ENCODE data around the gene GRK5.

The GRK5 gene

GRCh38 chr10:119371704-119372663 lies 164.6 kb downstream of the GRK5 start:
- TF ChIP-seq POLR2A (IDR thresholded peaks at IDR 0.05; ENCODE audit: low read length) (no peak), GATA1 (IDR thresholded peaks at IDR 0.05; ENCODE audit: low read depth, low read length) (no peak)
- DNase-seq = no peak

- DNase-seq = no peak
- TF ChIP-seq POLR2A (IDR thresholded peaks at IDR 0.05; ENCODE audit: low read length) = no peak
- no peak for TF ChIP-seq GATA1 (IDR thresholded peaks at IDR 0.05; ENCODE audit: low read depth, low read length)
These were observed 166.1 kb downstream of the GRK5 start for GRCh38 chr10:119373294-119374102.

GRCh38 chr10:119374236-119374635 lies 166.9 kb downstream of the GRK5 start:
- TF ChIP-seq POLR2A (IDR thresholded peaks at IDR 0.05; ENCODE audit: low read length) (no peak), GATA1 (IDR thresholded peaks at IDR 0.05; ENCODE audit: low read depth, low read length) (no peak)
- DNase-seq = no peak

- no peak for DNase-seq
- no peak for TF ChIP-seq GATA1 (IDR thresholded peaks at IDR 0.05; ENCODE audit: low read depth, low read length)
- no peak for TF ChIP-seq POLR2A (IDR thresholded peaks at IDR 0.05; ENCODE audit: low read length)
These were observed 168.4 kb downstream of the GRK5 start for GRCh38 chr10:119375574-119376272.

GRCh38 chr10:119377451-119377957 lies 170.1 kb downstream of the GRK5 start:
- TF ChIP-seq POLR2A (IDR thresholded peaks at IDR 0.05; ENCODE audit: low read length) (no peak), GATA1 (IDR thresholded peaks at IDR 0.05; ENCODE audit: low read depth, low read length) (no peak)
- no peak for DNase-seq

- TF ChIP-seq POLR2A (IDR thresholded peaks at IDR 0.05; ENCODE audit: low read length) = no peak
- no peak for TF ChIP-seq GATA1 (IDR thresholded peaks at IDR 0.05; ENCODE audit: low read depth, low read length)
- DNase-seq = no peak
These were observed 170.8 kb downstream of the GRK5 start for GRCh38 chr10:119377958-119378736.

GRCh38 chr10:119378737-119379067 lies 171.3 kb downstream of the GRK5 start:
- no peak for TF ChIP-seq POLR2A (IDR thresholded peaks at IDR 0.05; ENCODE audit: low read length)
- no peak for TF ChIP-seq GATA1 (IDR thresholded peaks at IDR 0.05; ENCODE audit: low read depth, low read length)
- DNase-seq = no peak

- DNase-seq = no peak
- TF ChIP-seq POLR2A (IDR thresholded peaks at IDR 0.05; ENCODE audit: low read length) = no peak
- no peak for TF ChIP-seq GATA1 (IDR thresholded peaks at IDR 0.05; ENCODE audit: low read depth, low read length)
These were observed 172.2 kb downstream of the GRK5 start for GRCh38 chr10:119379466-119380071.

- TF ChIP-seq GATA1 (IDR thresholded peaks at IDR 0.05; ENCODE audit: low read depth, low read length) = no peak
- TF ChIP-seq POLR2A (IDR thresholded peaks at IDR 0.05; ENCODE audit: low read length) = no peak
- no peak for DNase-seq
These were observed 175.9 kb downstream of the GRK5 start for GRCh38 chr10:119383174-119383856.

- no peak for TF ChIP-seq GATA1 (IDR thresholded peaks at IDR 0.05; ENCODE audit: low read depth, low read length)
- TF ChIP-seq POLR2A (IDR thresholded peaks at IDR 0.05; ENCODE audit: low read length) = no peak
These were observed 176.8 kb downstream of the GRK5 start for GRCh38 chr10:119384127-119384526.

GRCh38 chr10:119386666-119387065 lies 179.3 kb downstream of the GRK5 start:
- TF ChIP-seq POLR2A (IDR thresholded peaks at IDR 0.05; ENCODE audit: low read length) = no peak
- no peak for TF ChIP-seq GATA1 (IDR thresholded peaks at IDR 0.05; ENCODE audit: low read depth, low read length)
- no peak for DNase-seq

More at GRCh38 chr10:119384127-119384526, 176.8 kb downstream of the GRK5 start:
- no peak for DNase-seq

- no peak for DNase-seq
- TF ChIP-seq GATA1 (IDR thresholded peaks at IDR 0.05; ENCODE audit: low read depth, low read length) (no peak), POLR2A (IDR thresholded peaks at IDR 0.05; ENCODE audit: low read length) (no peak)
These were observed 181.5 kb downstream of the GRK5 start for GRCh38 chr10:119388849-119389345.

Data from erythroblast (primary cell).